Esophagus muscularis mucosa (tissue), 4 donors: Measurements from ENCODE around the gene TPM4.

Experiments used
- CTCF ChIP-seq, 3 experiments: fragments of 200-600 bp in 2 of 3; fragments of 450-650 bp in 1 of 3; sonication (generic) in 2 of 3; IDR thresholded peaks; one replicate each; pipeline ENCODE4 v1.5.1; 2017 to 2019; ENCODE audit warnings: antibody characterized with exemption in 3 of 3, mild to moderate bottlenecking in 2 of 3, moderate library complexity in 1 of 3
- EP300 ChIP-seq: sonication (generic); formaldehyde crosslinking; IDR thresholded peaks from one replicate; pipeline ENCODE4 v1.6.1; 2017; ENCODE audit warnings: antibody characterized with exemption
- POLR2A ChIP-seq: fragments of 450-650 bp; IDR thresholded peaks from one replicate; pipeline ENCODE4 v1.6.1; 2017; ENCODE audit warnings: antibody characterized with exemption, moderate library complexity, mild to moderate bottlenecking, low read depth
- POLR2AphosphoS5 ChIP-seq, 2 donors: sonication (generic); formaldehyde crosslinking; IDR thresholded peaks; one replicate each; pipeline ENCODE4 v1.6.1; 2017; ENCODE audit warnings: antibody characterized with exemption in 2 of 2

GRCh38 chr19:16134510-16134909 lies 58.2 kb downstream of the TPM4 start:
- no peak for TF ChIP-seq POLR2A
- no peak for TF ChIP-seq CTCF (IDR thresholded peaks at IDR 0.05)
- TF ChIP-seq POLR2AphosphoS5 (IDR thresholded peaks at IDR 0.05), result no peak
- TF ChIP-seq EP300, result no peak
